Astrocyte of the spinal cord (primary cell): Measurements from ENCODE around the gene CKM.

Experiments
- DNase-seq: peaks from one replicate; pipeline ENCODE4 v3.0.0; 2011; ENCODE audit warnings: low read depth, low spot score
- H3K4me3 ChIP-seq: 2 replicates; pipeline ENCODE4 v1.5.1; 2011; ENCODE audit warnings: low read depth, mild to moderate bottlenecking, low read length, moderate library complexity
- CTCF ChIP-seq: IDR thresholded peaks from 2 replicates; pipeline ENCODE4 v1.5.1; 2012; ENCODE audit warnings: low read depth, mild to moderate bottlenecking, low read length, inconsistent platforms
- in situ Hi-C: cut with HindIII; loops from 2 replicates; pipeline ENCODE4 v1.10.0; 2017; ENCODE audit warnings: low sequenced_read_pairs

The CKM gene

GRCh38 chr19:45295873-45296272 lies 26.8 kb downstream of the CKM start:
- TF ChIP-seq CTCF = no peak
- no peak for DNase-seq
- in situ Hi-C loops = no loop called here
- H3K4me3 ChIP-seq = no peak overlapping the region

- no peak for DNase-seq
- in situ Hi-C loops = no loop called here
- H3K4me3 ChIP-seq = no peak overlapping the region
- TF ChIP-seq CTCF = no peak
These were observed 28.2 kb downstream of the CKM start for GRCh38 chr19:45294291-45295029.

- no peak for DNase-seq
- in situ Hi-C loops = no loop called here
These were observed 29.0 kb downstream of the CKM start for GRCh38 chr19:45293682-45294081.

GRCh38 chr19:45291834-45292233 lies 30.8 kb downstream of the CKM start:
- H3K4me3 ChIP-seq = no peak overlapping the region
- in situ Hi-C loops = no loop called here
- no peak for DNase-seq
- no peak for TF ChIP-seq CTCF

More at GRCh38 chr19:45293682-45294081, 29.0 kb downstream of the CKM start:
- no peak for TF ChIP-seq CTCF
- H3K4me3 ChIP-seq = no peak overlapping the region

GRCh38 chr19:45290381-45290931 lies 32.2 kb downstream of the CKM start:
- no peak for TF ChIP-seq CTCF
- in situ Hi-C loops = no loop called here

GRCh38 chr19:45283443-45284033 lies 39.1 kb downstream of the CKM start:
- in situ Hi-C loops = no loop called here
- no peak for TF ChIP-seq CTCF
- H3K4me3 ChIP-seq = no peak overlapping the region
- no peak for DNase-seq

More at GRCh38 chr19:45290381-45290931, 32.2 kb downstream of the CKM start:
- no peak for DNase-seq
- H3K4me3 ChIP-seq = no peak overlapping the region
